ENCODE results near the gene ANKRD42.

ANKRD42 gene

DNA sequence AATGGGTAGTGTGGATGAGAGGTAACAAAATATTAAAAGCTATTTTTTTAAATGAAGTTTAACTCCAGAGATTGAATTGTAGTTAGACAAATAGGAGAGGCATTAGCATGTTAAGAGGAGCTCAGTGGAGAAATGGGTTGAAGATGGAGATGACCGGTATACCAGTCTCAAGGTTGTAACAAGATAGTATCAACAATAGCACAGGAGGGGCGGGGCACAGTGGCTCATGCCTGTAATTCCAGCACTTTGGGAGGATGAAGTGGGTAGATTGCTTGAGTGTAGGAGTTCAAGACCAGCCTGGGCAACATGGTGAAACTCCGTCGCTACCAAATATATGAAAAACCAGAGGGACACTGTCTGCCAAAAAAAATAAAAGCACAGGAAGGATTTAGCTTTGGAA, 6.0 kb upstream of the ANKRD42 start:
- DNase-seq = no peak
- Histone ChIP-seq H3K79me2 (ENCODE audit: insufficient read depth, low read length) (peaks cover 6% of the 10 kb centered on the region), H3K4me1 (ENCODE audit: insufficient read depth, low read length) (peaks cover 7% of the 10 kb centered on the region), H3K36me3 (ENCODE audit: insufficient read depth, low read length) (peaks cover 62% of the 10 kb centered on the region), H3K4me3 (ENCODE audit: low read depth in 1 of 2, low read length in 2 of 2) (no peak overlapping the region), H3K27me3 (ENCODE audit: insufficient read depth, low read length, poor library complexity) (no peaks in the 10 kb centered on the region), H2AFZ (ENCODE audit: low read depth, low read length) (no peak overlapping the region), H3K4me2 (ENCODE audit: insufficient read depth, low read length) (no peak overlapping the region), H3K27ac (ENCODE audit: low read length) (no peak overlapping the region), H3K9me3 (ENCODE audit: insufficient read depth, low read length, severe bottlenecking) (no peaks in the 10 kb centered on the region), H4K20me1 (ENCODE audit: insufficient read depth, low read length) (no peaks in the 10 kb centered on the region), H3K9ac (ENCODE audit: low read depth, low read length) (no peak overlapping the region)
- TF ChIP-seq, protein P1, sequence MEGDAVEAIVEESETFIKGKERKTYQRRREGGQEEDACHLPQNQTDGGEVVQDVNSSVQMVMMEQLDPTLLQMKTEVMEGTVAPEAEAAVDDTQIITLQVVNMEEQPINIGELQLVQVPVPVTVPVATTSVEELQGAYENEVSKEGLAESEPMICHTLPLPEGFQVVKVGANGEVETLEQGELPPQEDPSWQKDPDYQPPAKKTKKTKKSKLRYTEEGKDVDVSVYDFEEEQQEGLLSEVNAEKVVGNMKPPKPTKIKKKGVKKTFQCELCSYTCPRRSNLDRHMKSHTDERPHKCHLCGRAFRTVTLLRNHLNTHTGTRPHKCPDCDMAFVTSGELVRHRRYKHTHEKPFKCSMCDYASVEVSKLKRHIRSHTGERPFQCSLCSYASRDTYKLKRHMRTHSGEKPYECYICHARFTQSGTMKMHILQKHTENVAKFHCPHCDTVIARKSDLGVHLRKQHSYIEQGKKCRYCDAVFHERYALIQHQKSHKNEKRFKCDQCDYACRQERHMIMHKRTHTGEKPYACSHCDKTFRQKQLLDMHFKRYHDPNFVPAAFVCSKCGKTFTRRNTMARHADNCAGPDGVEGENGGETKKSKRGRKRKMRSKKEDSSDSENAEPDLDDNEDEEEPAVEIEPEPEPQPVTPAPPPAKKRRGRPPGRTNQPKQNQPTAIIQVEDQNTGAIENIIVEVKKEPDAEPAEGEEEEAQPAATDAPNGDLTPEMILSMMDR (IDR thresholded peaks at IDR 0.05; ENCODE audit: borderline replicate concordance, extremely low read depth, low read length, poor library complexity, severe bottlenecking) = no peak
- TF ChIP-seq EZH2 (IDR thresholded peaks at IDR 0.05; ENCODE audit: borderline replicate concordance, low read depth, low read length, severe bottlenecking) = no peak
- ATAC-seq (ENCODE audit: insufficient read depth, low read depth) = peak; percentile 37; the same call in 2 of the 3 replicates

GRCh38 chr11:83191491-83191890, 2.0 kb upstream of the ANKRD42 start:
- H3K27me3 ChIP-seq (ENCODE audit: insufficient read depth, low read length, poor library complexity) = no peaks in the 10 kb centered on the region
- no peak for ATAC-seq (ENCODE audit: insufficient read depth, low read depth)
- H3K9me3 ChIP-seq (ENCODE audit: insufficient read depth, low read length, severe bottlenecking) = no peaks in the 10 kb centered on the region
- peaks cover 29% of the 10 kb centered on the region for H3K4me1 ChIP-seq (ENCODE audit: insufficient read depth, low read length)
- no peak overlapping the region for H3K4me3 ChIP-seq (ENCODE audit: low read depth in 1 of 2, low read length in 2 of 2)
- H4K20me1 ChIP-seq (ENCODE audit: insufficient read depth, low read length) = no peaks in the 10 kb centered on the region; the same call in 1 of the 2 replicates
- no peak overlapping the region for H3K4me2 ChIP-seq (ENCODE audit: insufficient read depth, low read length)
- TF ChIP-seq EZH2 (IDR thresholded peaks at IDR 0.05; ENCODE audit: borderline replicate concordance, low read depth, low read length, severe bottlenecking) = no peak
- TF ChIP-seq, protein P1 (IDR thresholded peaks at IDR 0.05; ENCODE audit: borderline replicate concordance, extremely low read depth, low read length, poor library complexity, severe bottlenecking) = no peak
- peaks cover 21% of the 10 kb centered on the region for H3K36me3 ChIP-seq (ENCODE audit: insufficient read depth, low read length)
- DNase-seq = no peak
- H2AFZ ChIP-seq (ENCODE audit: low read depth, low read length) = no peak overlapping the region
- no peak overlapping the region for H3K27ac ChIP-seq (ENCODE audit: low read length)
- H3K9ac ChIP-seq (ENCODE audit: low read depth, low read length) = no peak overlapping the region
- H3K79me2 ChIP-seq (ENCODE audit: insufficient read depth, low read length) = peaks cover 16% of the 10 kb centered on the region

DNA sequence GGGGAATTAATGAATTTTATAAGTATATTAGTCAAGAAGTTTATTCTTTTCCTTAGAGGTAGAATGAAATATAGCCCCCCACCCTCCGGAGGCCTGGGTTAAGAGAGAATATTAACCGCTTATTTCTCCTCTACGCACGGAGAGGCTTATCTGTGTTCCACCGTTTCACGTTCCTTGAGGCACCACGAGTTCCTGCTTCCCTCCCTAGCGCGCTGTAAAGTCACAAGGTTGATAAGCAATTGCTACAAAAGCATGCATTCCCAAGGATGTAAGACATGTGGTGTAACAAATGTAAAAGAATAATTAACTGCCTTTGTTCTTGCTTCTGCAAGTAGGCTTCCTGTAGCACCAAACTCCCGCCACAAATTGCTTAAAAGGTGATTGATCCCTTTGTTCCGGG, 1.5 kb upstream of the ANKRD42 start:
- Histone ChIP-seq H3K4me3 (ENCODE audit: low read depth in 1 of 2, low read length in 2 of 2) (peak overlapping the region in 1 of 2 experiments; percentile 98; a peak in 3 of 4 replicates), H3K4me1 (ENCODE audit: insufficient read depth, low read length) (peaks cover 29% of the 10 kb centered on the region), H3K4me2 (ENCODE audit: insufficient read depth, low read length) (peak overlapping the region; percentile 100), H3K27ac (ENCODE audit: low read length) (peak overlapping the region; percentile 82; the same call in 1 of the 2 replicates), H4K20me1 (ENCODE audit: insufficient read depth, low read length) (no peaks in the 10 kb centered on the region; the same call in 1 of the 2 replicates), H3K9me3 (ENCODE audit: insufficient read depth, low read length, severe bottlenecking) (no peaks in the 10 kb centered on the region), H3K36me3 (ENCODE audit: insufficient read depth, low read length) (peaks cover 16% of the 10 kb centered on the region), H2AFZ (ENCODE audit: low read depth, low read length) (no peak overlapping the region), H3K79me2 (ENCODE audit: insufficient read depth, low read length) (peaks cover 16% of the 10 kb centered on the region), H3K9ac (ENCODE audit: low read depth, low read length) (peak overlapping the region; percentile 68; the same call in 1 of the 2 replicates), H3K27me3 (ENCODE audit: insufficient read depth, low read length, poor library complexity) (no peaks in the 10 kb centered on the region)
- DNase-seq (no peak), ATAC-seq (ENCODE audit: insufficient read depth, low read depth) (no peak)
- TF ChIP-seq, protein P1 (IDR thresholded peaks at IDR 0.05; ENCODE audit: borderline replicate concordance, extremely low read depth, low read length, poor library complexity, severe bottlenecking) = no peak
- no peak for TF ChIP-seq EZH2 (IDR thresholded peaks at IDR 0.05; ENCODE audit: borderline replicate concordance, low read depth, low read length, severe bottlenecking)

All from DND-41 (cell line).